Measurements from ENCODE around the gene INS.

INS gene

GRCh38 chr11:2122222-2122906, 38.6 kb downstream of the INS start:
- DNase-seq, result peak; percentile 27
- Histone ChIP-seq H3K4me3 (ENCODE audit: low read depth, low read length) (no peak overlapping the region), H3K36me3 (replicated peaks) (no peaks in the 10 kb centered on the region), H3K27ac (no peak overlapping the region), H3K27me3 (replicated peaks) (no peaks in the 10 kb centered on the region)
- in situ Hi-C loops (cut with HindIII; ENCODE audit: low pct_ligation_motif_present, low sequenced_read_pairs), result no loop called here
- TF ChIP-seq CTCF (IDR thresholded peaks at IDR 0.05; ENCODE audit: low read depth, low read length, missing control alignments), result no peak

DNA sequence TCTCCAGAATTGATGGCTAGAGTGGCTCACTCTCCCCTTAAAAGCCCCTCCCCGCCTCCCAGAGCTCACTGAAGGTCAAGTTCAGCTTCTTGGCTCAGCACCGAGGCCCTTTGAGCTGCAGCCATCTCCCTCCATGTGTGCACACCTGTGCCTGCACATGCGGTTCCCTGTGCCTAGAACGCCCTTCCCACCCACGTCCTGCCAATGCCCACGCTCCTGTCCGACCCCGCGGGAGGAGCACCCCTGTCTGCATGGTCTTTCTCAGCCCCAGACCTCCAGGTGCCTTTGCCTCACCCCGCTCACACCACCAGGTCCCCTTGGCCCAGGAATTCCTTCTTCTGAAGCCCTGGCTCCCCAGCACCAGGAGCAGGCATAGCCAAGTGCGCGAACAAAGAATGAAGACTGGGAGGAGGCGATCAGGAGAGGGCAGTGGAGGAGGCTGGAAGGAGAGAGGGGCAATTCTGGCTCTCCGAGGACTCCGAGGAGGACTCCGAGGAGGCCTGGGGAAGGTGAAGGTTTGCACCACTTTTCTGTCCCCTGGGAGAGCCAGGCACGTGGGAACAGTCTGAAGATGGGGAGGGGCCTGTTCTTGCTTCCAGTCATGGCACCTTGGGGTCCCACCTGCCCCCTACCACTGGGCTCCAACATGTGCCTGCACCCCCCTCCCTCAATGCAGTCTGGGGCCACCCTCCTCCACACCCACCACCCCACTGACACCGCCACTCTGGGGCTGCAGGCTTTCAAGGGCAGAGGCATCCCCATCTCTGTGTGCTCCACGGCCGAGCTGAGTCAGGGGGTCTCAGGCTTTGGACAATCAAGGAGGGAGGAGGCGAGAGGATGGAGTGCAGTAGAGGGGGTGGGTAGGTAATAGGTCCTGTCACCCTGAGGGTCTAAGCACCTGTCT, 39.5 kb downstream of the INS start:
- H3K4me3 ChIP-seq (ENCODE audit: low read depth, low read length), result no peak overlapping the region
- no peak for TF ChIP-seq CTCF (IDR thresholded peaks at IDR 0.05; ENCODE audit: low read depth, low read length, missing control alignments)
- in situ Hi-C loops (cut with HindIII; ENCODE audit: low pct_ligation_motif_present, low sequenced_read_pairs), result no loop called here
- no peaks in the 10 kb centered on the region for H3K36me3 ChIP-seq (replicated peaks)
- DNase-seq, result no peak
- H3K27me3 ChIP-seq (replicated peaks), result no peaks in the 10 kb centered on the region
- H3K27ac ChIP-seq, result no peak overlapping the region

GRCh38 chr11:2120359-2121100, 40.5 kb downstream of the INS start:
- Histone ChIP-seq H3K27me3 (replicated peaks) (no peaks in the 10 kb centered on the region), H3K27ac (no peak overlapping the region), H3K36me3 (replicated peaks) (no peaks in the 10 kb centered on the region), H3K4me3 (ENCODE audit: low read depth, low read length) (no peak overlapping the region)
- TF ChIP-seq CTCF (IDR thresholded peaks at IDR 0.05; ENCODE audit: low read depth, low read length, missing control alignments), result no peak
- in situ Hi-C loops (cut with HindIII; ENCODE audit: low pct_ligation_motif_present, low sequenced_read_pairs), result no loop called here
- DNase-seq, result no peak

- H3K27me3 ChIP-seq (replicated peaks), result no peaks in the 10 kb centered on the region
- no peak for DNase-seq
Measured at GRCh38 chr11:2118677-2119076, 42.3 kb downstream of the INS start.

DNA sequence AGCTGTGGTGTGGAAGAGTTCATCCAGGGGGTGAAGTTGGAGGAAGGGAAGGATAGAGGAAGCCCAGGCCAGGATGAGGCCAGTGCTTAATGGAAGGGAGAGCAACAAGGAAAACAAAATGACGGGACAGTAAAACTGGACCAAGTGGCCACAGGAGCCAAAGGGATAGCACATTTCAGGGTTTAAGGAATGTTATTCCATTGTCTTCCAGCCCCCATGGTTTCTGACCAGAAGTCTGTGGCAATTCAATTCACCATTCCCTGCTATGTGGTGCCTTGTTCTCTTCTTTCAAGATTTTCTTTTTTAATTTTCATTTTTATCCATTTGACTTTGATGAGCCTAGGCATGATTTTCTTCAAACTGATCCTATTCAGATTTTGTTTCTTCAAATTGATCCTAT, 44.3 kb downstream of the INS start:
- in situ Hi-C loops (cut with HindIII; ENCODE audit: low pct_ligation_motif_present, low sequenced_read_pairs), result no loop called here
- no peaks in the 10 kb centered on the region for H3K36me3 ChIP-seq (replicated peaks)
- no peak overlapping the region for H3K4me3 ChIP-seq (ENCODE audit: low read depth, low read length)
- TF ChIP-seq CTCF (IDR thresholded peaks at IDR 0.05; ENCODE audit: low read depth, low read length, missing control alignments), result no peak
- no peaks in the 10 kb centered on the region for H3K27me3 ChIP-seq (replicated peaks)
- DNase-seq, result no peak
- H3K27ac ChIP-seq, result no peak overlapping the region

More at GRCh38 chr11:2118677-2119076, 42.3 kb downstream of the INS start:
- H3K36me3 ChIP-seq (replicated peaks), result no peaks in the 10 kb centered on the region
- TF ChIP-seq CTCF (IDR thresholded peaks at IDR 0.05; ENCODE audit: low read depth, low read length, missing control alignments), result no peak
- H3K27ac ChIP-seq, result no peak overlapping the region
- in situ Hi-C loops (cut with HindIII; ENCODE audit: low pct_ligation_motif_present, low sequenced_read_pairs), result no loop called here
- no peak overlapping the region for H3K4me3 ChIP-seq (ENCODE audit: low read depth, low read length)

Measured in brain microvascular endothelial cell (primary cell).